NCI-H510A treated with DMSO at 0.1 percent for 48 hours (cell line): ENCODE results near the gene GABRD.

ENCODE experiments used
- DNase-seq: peaks from one replicate; lab custom pipeline; 2025; lab: John Stamatoyannopoulos, UW

Gene GABRD

DNA sequence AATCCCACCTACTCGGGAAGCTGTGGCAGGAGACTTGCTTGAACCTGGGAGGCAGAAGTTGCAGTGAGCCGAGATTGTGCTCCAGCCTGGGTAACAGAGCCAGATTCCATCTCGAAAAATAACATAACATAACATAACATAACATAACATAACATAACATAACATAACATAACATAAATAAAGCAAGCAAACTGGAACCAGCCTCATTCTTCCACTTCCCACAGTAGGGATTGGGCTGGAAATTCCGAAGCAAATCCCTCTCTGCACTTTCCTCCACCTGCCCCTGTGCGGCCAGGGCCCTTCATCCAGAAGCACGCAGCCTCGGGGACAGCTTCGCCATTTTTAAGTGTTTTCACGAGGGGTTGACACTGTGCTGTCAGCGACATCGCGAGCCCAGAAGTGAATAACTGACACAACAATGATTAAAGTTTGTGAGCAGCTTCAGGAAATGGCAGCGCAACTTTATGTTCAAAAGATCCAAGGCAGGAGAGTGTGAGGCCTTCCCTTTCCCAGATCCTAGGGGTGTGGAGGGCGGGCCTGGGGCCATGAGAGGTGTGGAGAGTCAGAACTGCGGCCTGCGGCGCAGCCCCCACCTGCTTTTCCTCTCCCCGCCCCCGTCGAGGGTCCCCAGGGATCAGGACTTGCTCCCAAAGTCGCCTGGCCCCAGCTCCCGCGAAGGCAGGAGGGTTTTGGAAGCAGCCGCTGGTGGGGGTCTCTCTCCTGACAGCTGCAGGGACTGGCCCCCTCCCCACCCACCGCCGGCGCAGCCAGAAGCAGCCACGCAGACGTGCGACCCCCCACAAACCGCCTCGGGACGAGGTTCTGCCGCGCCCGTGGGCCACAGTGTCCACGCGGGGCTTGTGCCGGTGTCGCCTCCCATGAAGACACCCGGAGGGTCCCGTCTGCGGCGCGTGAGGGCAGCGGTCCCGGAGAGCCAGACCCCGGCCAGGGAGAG lies 651 bp upstream of the GABRD start:
- DNase-seq: no peak

GRCh38 chr1:2019571-2020309 lies 595 bp downstream of the GABRD start:
- DNase-seq: no peak

- DNase-seq: no peak
Measured at GRCh38 chr1:2020310-2020655, 1.1 kb downstream of the GABRD start.

DNA sequence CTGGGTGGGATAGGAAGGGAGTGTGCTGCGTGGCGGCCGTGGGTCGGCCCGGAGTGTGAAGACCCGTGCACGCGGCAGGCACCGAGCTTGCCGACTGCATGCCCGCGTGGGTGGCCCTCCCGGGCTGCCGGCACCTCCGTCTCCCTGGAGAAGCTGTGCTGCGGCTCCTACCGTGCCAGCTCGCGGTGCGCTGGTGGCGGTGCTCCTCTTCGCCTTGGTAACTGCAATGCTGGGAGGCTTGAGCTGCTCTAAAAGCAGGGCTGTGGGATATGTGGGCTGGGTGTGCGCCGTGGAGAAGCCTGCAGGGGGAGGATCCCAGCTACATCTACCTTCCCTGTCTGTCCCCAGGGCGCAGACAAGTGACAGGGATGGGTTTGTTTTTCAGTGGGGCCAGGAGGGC lies 2.4 kb downstream of the GABRD start:
- DNase-seq: no peak

GRCh38 chr1:2022063-2022770 lies 3.1 kb downstream of the GABRD start:
- no peak for DNase-seq

GRCh38 chr1:2023187-2023586 lies 4.0 kb downstream of the GABRD start:
- DNase-seq: no peak

GRCh38 chr1:2024451-2024850 lies 5.3 kb downstream of the GABRD start:
- no peak for DNase-seq

DNA sequence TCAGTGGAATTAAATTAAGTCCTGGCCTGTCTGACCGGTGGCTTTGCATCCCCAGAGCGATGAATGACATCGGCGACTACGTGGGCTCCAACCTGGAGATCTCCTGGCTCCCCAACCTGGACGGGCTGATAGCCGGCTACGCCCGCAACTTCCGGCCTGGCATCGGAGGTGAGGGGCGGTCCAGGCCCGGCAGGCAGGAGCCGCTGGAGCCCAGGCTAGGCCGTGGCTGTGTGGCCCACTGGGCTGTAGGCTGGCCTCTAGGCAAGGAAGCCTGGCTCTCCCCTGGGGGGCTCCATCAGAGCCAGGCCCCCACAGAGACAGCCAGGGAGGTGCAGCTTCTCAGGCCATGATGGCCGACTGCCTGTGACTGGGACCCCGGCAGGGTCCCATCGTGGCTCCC lies 5.7 kb downstream of the GABRD start:
- no peak for DNase-seq

- DNase-seq: no peak
Measured at GRCh38 chr1:2025491-2025981, 6.4 kb downstream of the GABRD start.

GRCh38 chr1:2027961-2028583 lies 8.9 kb downstream of the GABRD start:
- DNase-seq: no peak

- no peak for DNase-seq
Measured at GRCh38 chr1:2028870-2029560, 9.9 kb downstream of the GABRD start.

DNA sequence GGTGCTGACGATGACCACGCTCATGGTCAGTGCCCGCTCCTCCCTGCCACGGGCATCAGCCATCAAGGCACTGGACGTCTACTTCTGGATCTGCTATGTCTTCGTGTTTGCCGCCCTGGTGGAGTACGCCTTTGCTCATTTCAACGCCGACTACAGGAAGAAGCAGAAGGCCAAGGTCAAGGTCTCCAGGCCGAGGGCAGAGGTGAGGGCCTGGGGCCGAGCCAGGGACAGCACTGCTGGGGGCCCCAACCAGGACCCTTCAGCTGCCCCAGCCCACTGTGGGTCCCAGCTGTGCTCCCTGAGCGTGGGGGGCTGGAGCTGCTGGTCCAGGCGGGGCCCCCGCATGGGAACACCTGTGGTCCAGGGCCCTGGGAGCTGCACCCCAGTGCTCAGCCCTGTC lies 10.4 kb downstream of the GABRD start:
- DNase-seq: no peak

- DNase-seq: no peak
Measured at GRCh38 chr1:2030076-2030871, 11.1 kb downstream of the GABRD start.

DNA sequence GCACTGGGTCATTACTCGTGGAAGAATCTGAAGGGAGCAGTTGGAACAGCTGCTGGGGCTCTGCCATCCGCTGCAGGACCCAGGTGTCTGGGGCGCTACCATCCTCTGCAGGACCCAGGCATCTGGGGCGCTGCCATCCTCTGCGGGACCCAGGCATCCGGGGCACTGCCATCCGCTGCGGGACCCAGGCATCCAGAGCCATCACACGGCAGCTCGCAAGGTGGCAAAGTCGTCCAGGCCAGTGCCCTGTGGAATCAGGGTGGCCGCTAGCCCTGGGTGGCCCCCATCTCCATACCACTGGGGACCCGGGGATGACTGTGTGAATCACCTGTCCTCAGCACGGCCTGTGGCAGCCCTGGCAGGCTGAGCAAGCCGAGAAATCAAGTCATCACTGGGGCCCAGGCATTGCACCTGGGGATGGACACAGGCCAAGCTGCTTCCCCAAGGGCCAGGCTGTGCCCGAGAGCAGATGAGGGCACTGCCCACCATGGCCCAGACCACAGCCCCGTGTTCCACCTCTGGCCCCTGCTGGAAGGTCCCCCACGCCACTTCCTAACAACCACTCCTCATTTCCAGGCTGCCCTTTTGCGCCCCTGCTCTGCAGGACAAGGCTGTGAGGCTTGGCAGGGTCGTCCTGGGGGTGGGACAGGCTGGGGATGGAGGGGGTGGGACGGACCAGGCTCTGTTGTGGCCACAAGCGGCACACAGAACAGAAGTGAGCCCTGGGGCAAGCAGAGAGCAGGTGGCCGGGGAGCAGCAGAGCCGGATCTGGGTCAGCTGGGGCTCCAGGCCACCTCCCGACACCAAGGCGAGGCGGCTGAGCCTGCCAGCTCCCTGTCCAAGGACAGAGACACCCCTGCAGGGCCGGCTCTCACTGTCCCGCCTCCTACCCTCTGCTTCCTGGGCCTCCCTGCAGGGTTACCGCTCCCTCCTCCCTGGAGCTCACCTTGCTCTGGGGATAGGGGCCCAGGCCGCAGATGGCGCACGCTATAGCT lies 12.7 kb downstream of the GABRD start:
- DNase-seq: no peak

GRCh38 chr1:2032737-2033136 lies 13.6 kb downstream of the GABRD start:
- no peak for DNase-seq

GRCh38 chr1:2033165-2033564 lies 14.0 kb downstream of the GABRD start:
- DNase-seq: no peak

DNA sequence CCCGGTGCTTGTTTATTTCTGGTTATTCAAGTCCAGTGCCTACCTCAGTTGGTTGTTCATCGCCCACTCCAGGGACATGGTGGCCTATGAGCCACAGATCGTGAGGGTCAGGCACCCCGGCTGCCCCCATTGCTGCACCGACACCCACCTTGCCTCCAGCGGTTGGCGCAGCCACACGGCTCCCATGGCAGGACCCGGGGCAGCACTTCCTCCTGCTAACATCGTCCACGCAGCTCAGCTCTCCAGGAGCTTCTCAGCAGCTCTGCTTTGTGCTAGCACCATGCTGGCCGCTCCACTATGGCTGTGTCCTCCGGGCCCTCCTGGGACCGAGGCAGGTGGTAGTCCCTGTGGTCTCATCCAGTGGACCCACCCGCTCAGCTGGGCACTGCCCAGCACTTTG lies 17.1 kb downstream of the GABRD start:
- no peak for DNase-seq

DNA sequence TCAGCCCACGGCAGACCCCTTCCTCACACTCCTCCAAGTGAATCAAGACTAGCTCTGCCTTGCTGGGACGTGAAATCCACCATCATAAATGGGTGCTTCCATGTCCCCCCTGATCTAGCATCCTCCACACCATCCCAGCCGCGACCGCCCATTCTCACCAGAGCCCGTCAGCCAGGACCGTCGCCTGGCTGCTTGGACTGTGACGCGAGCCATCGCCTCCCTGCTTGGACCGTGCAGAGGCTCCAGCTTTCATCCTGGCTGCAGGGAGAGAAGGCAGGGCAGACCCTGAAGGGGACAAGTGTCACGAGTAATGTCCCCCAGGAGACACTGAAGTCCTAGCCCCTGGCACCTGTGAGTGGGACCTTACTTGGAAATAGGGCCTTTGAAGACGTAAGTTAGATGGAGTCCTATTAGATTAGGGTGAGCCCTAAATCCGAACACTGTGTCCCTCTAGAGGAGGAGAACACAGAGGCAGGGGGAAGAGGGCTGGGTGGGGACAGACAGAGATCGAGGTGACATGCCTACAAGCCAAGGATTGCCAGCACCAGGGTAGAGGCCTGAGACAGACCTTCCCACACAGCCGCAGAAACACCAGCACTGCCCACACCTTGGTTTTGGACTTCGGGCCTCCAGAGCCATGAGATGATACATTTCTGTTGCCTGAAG lies 18.3 kb downstream of the GABRD start:
- no peak for DNase-seq

DNA sequence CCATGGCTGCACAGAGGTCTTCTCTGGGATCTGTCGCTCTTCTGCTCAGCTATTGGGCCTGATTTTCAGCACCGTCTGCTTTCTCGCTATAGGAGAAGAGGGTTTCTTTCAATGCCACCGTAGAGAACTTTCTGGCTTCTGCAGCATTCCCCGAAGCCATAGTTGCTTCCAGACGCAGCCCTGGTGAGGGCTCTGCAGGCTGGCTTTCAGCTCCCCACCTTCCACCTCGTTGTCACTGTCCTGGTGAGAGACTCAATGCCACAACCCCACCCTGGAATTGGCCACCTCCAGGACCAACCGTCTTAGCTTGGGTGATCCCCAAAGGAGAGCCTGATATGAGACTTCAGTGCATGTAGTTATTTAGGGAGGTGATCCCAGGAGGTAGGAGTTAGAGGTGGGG lies 19.1 kb downstream of the GABRD start:
- DNase-seq: no peak
